GM21381 (cell line): ENCODE measurements around the gene CASP8.
"Not testable (repeated sequence)": the region's sequence is repeated elsewhere in the genome, so short reads cannot be mapped to it uniquely, and the experiment has no call there.

ENCODE experiments used
- ATAC-seq: cut with Tn5 transposase; IDR thresholded peaks from one replicate; pipeline ENCODE4 v1.9.1; 2021; ENCODE audit warnings: mild to moderate bottlenecking, moderate library complexity; ENCODE audit not compliant: unreplicated experiment

The CASP8 gene

GRCh38 chr2:201266629-201267028 lies 6.3 kb downstream of the CASP8 start:
- ATAC-seq: no peak

- no peak for ATAC-seq
Measured at GRCh38 chr2:201267278-201268030, 7.1 kb downstream of the CASP8 start.

GRCh38 chr2:201269764-201270163 lies 9.4 kb downstream of the CASP8 start:
- no peak for ATAC-seq

GRCh38 chr2:201270293-201271001 lies 10.1 kb downstream of the CASP8 start:
- no peak for ATAC-seq

GRCh38 chr2:201271917-201272316 lies 11.6 kb downstream of the CASP8 start:
- ATAC-seq: no peak

GRCh38 chr2:201273330-201273983 lies 13.1 kb downstream of the CASP8 start:
- ATAC-seq: no peak

- ATAC-seq: no peak
Measured at GRCh38 chr2:201275069-201275468, 14.7 kb downstream of the CASP8 start.

- no peak for ATAC-seq
Measured at GRCh38 chr2:201275990-201276389, 15.7 kb downstream of the CASP8 start.

- ATAC-seq: no peak
Measured at GRCh38 chr2:201276511-201276910, 16.2 kb downstream of the CASP8 start.

- ATAC-seq: no peak
Measured at GRCh38 chr2:201279079-201279478, 18.7 kb downstream of the CASP8 start.

GRCh38 chr2:201280191-201281040 lies 20.1 kb downstream of the CASP8 start:
- no peak for ATAC-seq

- ATAC-seq: no peak
Measured at GRCh38 chr2:201285499-201285898, 25.2 kb downstream of the CASP8 start.

- not testable (repeated sequence) for ATAC-seq
Measured at GRCh38 chr2:201290457-201291148, 30.3 kb downstream of the CASP8 start.

GRCh38 chr2:201298462-201299052 lies 38.2 kb downstream of the CASP8 start:
- ATAC-seq: no peak

GRCh38 chr2:201299929-201300328 lies 39.6 kb downstream of the CASP8 start:
- not testable (repeated sequence) for ATAC-seq

GRCh38 chr2:201307876-201308275 lies 47.5 kb downstream of the CASP8 start:
- no peak for ATAC-seq

GRCh38 chr2:201308914-201309313 lies 48.6 kb downstream of the CASP8 start:
- ATAC-seq: no peak

GRCh38 chr2:201313362-201313761 lies 53.0 kb downstream of the CASP8 start:
- no peak for ATAC-seq

GRCh38 chr2:201319511-201319910 lies 59.2 kb downstream of the CASP8 start:
- no peak for ATAC-seq

GRCh38 chr2:201320257-201320656 lies 59.9 kb downstream of the CASP8 start:
- ATAC-seq: no peak
